Left lobe of liver (tissue), 2 donors: ENCODE measurements around the gene CUTA. TPM values are rescaled to one million over a fixed set of nuclear protein-coding genes. Genes with fewer than 3 reads are reported as not detected.
"Not testable (repeated sequence)": the region's sequence is repeated elsewhere in the genome, so short reads cannot be mapped to it uniquely, and the experiment has no call there.

Experiments
- ATAC-seq: fragments of 200-7000 bp; cut with Tn5 transposase; one replicate; pipeline ENCODE4 v1.9.1; 2020; ENCODE audit warnings: mild to moderate bottlenecking, moderate library complexity
- DNase-seq: peaks from one replicate; pipeline ENCODE4 v3.0.0-alpha.2; 2020; ENCODE audit warnings: low spot score
- total RNA-seq: library from RNA; stranded (reverse); gene quantifications from one replicate; pipeline ENCODE4 v1.2.1, GENCODE V29; 2021
- donor health status: DM: no; HTN: no; CAD: no; lungs with moderate emphysema.
- donor health status: DM: no; HTN: yes; CAD: no.

The CUTA gene
- total RNA-seq, 1 donor from 2014 or later: 104 TPM

GRCh38 chr6:33407132-33407718 lies 10.7 kb downstream of the CUTA start:
- DNase-seq (no peak), ATAC-seq (no peak)

- DNase-seq (no peak), ATAC-seq (no peak)
These were observed 11.8 kb downstream of the CUTA start for GRCh38 chr6:33406126-33406525.

GRCh38 chr6:33405386-33405940 lies 12.4 kb downstream of the CUTA start:
- DNase-seq (no peak), ATAC-seq (no peak)

GRCh38 chr6:33404884-33405283 lies 13.0 kb downstream of the CUTA start:
- DNase-seq (no peak), ATAC-seq (no peak)

GRCh38 chr6:33399881-33400280 lies 18.0 kb downstream of the CUTA start:
- not testable (repeated sequence) for DNase-seq

GRCh38 chr6:33398601-33399000 lies 19.3 kb downstream of the CUTA start:
- not testable (repeated sequence) for DNase-seq, ATAC-seq

More at GRCh38 chr6:33399881-33400280, 18.0 kb downstream of the CUTA start:
- ATAC-seq: not testable (repeated sequence)

- DNase-seq: no peak
- no peak for ATAC-seq
These were observed 20.4 kb downstream of the CUTA start for GRCh38 chr6:33397541-33397940.

GRCh38 chr6:33392979-33393378 lies 24.9 kb downstream of the CUTA start:
- ATAC-seq: no peak

GRCh38 chr6:33392595-33392948 lies 25.3 kb downstream of the CUTA start:
- DNase-seq (no peak), ATAC-seq (no peak)

More at GRCh38 chr6:33392979-33393378, 24.9 kb downstream of the CUTA start:
- no peak for DNase-seq

GRCh38 chr6:33391922-33392594 lies 25.8 kb downstream of the CUTA start:
- DNase-seq: no peak
- no peak for ATAC-seq

- DNase-seq (peak; percentile 99), ATAC-seq (peak; percentile 95)
These were observed 26.5 kb downstream of the CUTA start, which contains the start of gene KIFC1 for GRCh38 chr6:33391278-33391921. Gene KIFC1 (plus strand): TSS chr6:33391823. CDS start chr6:33391986, 163 bp downstream.

GRCh38 chr6:33390767-33391277 lies 27.1 kb downstream of the CUTA start:
- no peak for DNase-seq
- ATAC-seq: no peak

GRCh38 chr6:33390173-33390572 lies 27.7 kb downstream of the CUTA start:
- DNase-seq: no peak
- no peak for ATAC-seq

GRCh38 chr6:33384581-33385020 lies 33.3 kb downstream of the CUTA start:
- no peak for DNase-seq
- ATAC-seq: peak; percentile 26

GRCh38 chr6:33383427-33384185 lies 34.3 kb downstream of the CUTA start:
- ATAC-seq (no peak), DNase-seq (no peak)

GRCh38 chr6:33380272-33380981 lies 37.5 kb downstream of the CUTA start:
- no peak for ATAC-seq

GRCh38 chr6:33379184-33379583 lies 38.7 kb downstream of the CUTA start:
- not testable (repeated sequence) for ATAC-seq, DNase-seq

More at GRCh38 chr6:33380272-33380981, 37.5 kb downstream of the CUTA start:
- no peak for DNase-seq

- DNase-seq (no peak), ATAC-seq (no peak)
These were observed 40.7 kb downstream of the CUTA start for GRCh38 chr6:33377171-33377570.

GRCh38 chr6:33375143-33375671 lies 42.7 kb downstream of the CUTA start:
- DNase-seq (peak; percentile 78), ATAC-seq (peak; percentile 94)
